Measurements from ENCODE around the gene RIPPLY2.

DNA sequence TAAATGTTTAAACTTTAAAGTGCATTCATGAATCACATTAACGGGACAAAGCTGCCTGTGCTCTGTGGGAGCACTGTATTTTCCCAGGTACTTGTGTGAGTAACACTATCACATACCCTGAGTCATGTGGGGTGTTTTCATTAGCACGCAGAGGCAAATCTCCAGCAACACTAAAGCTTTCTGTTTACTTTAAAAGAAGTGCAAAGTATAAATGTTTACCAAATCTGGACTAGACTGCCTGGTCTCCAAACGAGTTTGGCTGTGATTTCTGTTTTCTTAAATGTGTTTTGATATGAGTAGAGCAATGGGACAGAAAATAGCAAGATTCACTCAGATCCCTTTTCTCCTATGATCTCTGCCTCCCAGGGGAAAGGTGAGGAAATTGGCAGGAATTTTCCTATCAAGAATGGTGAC, 28.8 kb upstream of the RIPPLY2 start:
- TF ChIP-seq, protein P1, sequence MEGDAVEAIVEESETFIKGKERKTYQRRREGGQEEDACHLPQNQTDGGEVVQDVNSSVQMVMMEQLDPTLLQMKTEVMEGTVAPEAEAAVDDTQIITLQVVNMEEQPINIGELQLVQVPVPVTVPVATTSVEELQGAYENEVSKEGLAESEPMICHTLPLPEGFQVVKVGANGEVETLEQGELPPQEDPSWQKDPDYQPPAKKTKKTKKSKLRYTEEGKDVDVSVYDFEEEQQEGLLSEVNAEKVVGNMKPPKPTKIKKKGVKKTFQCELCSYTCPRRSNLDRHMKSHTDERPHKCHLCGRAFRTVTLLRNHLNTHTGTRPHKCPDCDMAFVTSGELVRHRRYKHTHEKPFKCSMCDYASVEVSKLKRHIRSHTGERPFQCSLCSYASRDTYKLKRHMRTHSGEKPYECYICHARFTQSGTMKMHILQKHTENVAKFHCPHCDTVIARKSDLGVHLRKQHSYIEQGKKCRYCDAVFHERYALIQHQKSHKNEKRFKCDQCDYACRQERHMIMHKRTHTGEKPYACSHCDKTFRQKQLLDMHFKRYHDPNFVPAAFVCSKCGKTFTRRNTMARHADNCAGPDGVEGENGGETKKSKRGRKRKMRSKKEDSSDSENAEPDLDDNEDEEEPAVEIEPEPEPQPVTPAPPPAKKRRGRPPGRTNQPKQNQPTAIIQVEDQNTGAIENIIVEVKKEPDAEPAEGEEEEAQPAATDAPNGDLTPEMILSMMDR (IDR thresholded peaks at IDR 0.05) = no peak
- no peak for TF ChIP-seq POLR2A (IDR thresholded peaks at IDR 0.05)
